Hepatocyte (in vitro differentiated cells): ENCODE measurements around the gene TXLNA.
"Not testable (repeated sequence)": the region's sequence is repeated elsewhere in the genome, so short reads cannot be mapped to it uniquely, and the experiment has no call there.

ENCODE experiments used
- CTCF ChIP-seq: fragments of 200-600 bp; sonication (generic); IDR thresholded peaks from 2 replicates; pipeline ENCODE4 v1.5.1; 2016; ENCODE audit warnings: antibody characterized with exemption, mild to moderate bottlenecking; ENCODE audit not compliant: poor library complexity
- EZH2phosphoT487 ChIP-seq: fragments of 200-600 bp; sonication (generic); IDR thresholded peaks from one replicate; pipeline ENCODE4 v1.6.1; 2018; ENCODE audit warnings: antibody characterized with exemption, mild to moderate bottlenecking, low read depth, moderate library complexity; ENCODE audit not compliant: unreplicated experiment, severe bottlenecking

- TF ChIP-seq EZH2phosphoT487, CTCF: not testable (repeated sequence)
Observed at GRCh38 chr1:32143302-32143695, 36.2 kb upstream of the TXLNA start.
